ENCODE measurements around the gene MSANTD3.

- TF ChIP-seq EP300 (IDR thresholded peaks at IDR 0.05): no peak
- TF ChIP-seq, protein P1, sequence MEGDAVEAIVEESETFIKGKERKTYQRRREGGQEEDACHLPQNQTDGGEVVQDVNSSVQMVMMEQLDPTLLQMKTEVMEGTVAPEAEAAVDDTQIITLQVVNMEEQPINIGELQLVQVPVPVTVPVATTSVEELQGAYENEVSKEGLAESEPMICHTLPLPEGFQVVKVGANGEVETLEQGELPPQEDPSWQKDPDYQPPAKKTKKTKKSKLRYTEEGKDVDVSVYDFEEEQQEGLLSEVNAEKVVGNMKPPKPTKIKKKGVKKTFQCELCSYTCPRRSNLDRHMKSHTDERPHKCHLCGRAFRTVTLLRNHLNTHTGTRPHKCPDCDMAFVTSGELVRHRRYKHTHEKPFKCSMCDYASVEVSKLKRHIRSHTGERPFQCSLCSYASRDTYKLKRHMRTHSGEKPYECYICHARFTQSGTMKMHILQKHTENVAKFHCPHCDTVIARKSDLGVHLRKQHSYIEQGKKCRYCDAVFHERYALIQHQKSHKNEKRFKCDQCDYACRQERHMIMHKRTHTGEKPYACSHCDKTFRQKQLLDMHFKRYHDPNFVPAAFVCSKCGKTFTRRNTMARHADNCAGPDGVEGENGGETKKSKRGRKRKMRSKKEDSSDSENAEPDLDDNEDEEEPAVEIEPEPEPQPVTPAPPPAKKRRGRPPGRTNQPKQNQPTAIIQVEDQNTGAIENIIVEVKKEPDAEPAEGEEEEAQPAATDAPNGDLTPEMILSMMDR (IDR thresholded peaks at IDR 0.05): no peak
Observed at GRCh38 chr9:100401042-100401441, 25.9 kb upstream of the MSANTD3 start.
